GM23338 (cell line): ENCODE results near the gene COTL1. TPM values are rescaled to one million over a fixed set of nuclear protein-coding genes. Genes with fewer than 3 reads are reported as not detected.

Experiments used
- ATAC-seq: fragments of 200-7000 bp; cut with Tn5 transposase; 3 replicates; pipeline ENCODE4 v1.9.1; 2020
- DNase-seq: peaks from one replicate; pipeline ENCODE4 v3.0.0-alpha.2; 2015; ENCODE audit warnings: low spot score
- H2AFZ ChIP-seq: fragments of 200-600 bp; sonication (generic); 2 replicates; pipeline ENCODE4 v1.8.0; 2016; ENCODE audit warnings: antibody characterized with exemption, mild to moderate bottlenecking, moderate library complexity
- H3F3A ChIP-seq: fragments of 200-600 bp; sonication (generic); replicated peaks from 2 replicates; pipeline ENCODE4 v1.8.0; 2017; ENCODE audit warnings: antibody characterized with exemption, mixed run types, low read depth
- H3K27ac ChIP-seq: fragments of 200-600 bp; sonication (generic); 2 replicates; pipeline ENCODE4 v1.6.1; 2016; ENCODE audit warnings: low read depth
- H3K27me3 ChIP-seq: fragments of 200-600 bp; sonication (generic); 2 replicates; pipeline ENCODE4 v1.8.0; 2016; ENCODE audit warnings: mild to moderate bottlenecking, mixed run types, moderate library complexity; ENCODE audit not compliant: insufficient read depth
- H3K36me3 ChIP-seq: fragments of 200-600 bp; sonication (generic); 2 replicates; pipeline ENCODE4 v1.8.0; 2016; ENCODE audit warnings: mild to moderate bottlenecking; ENCODE audit not compliant: insufficient read depth
- H3K4me1 ChIP-seq: fragments of 200-600 bp; sonication (generic); 2 replicates; pipeline ENCODE4 v1.8.0; 2016; ENCODE audit warnings: mild to moderate bottlenecking, moderate library complexity; ENCODE audit not compliant: insufficient read depth
- H3K4me2 ChIP-seq: fragments of 200-600 bp; sonication (generic); 2 replicates; pipeline ENCODE4 v1.7.1; 2017; ENCODE audit warnings: mixed run types
- H3K4me3 ChIP-seq: fragments of 200-600 bp; sonication (generic); 2 replicates; pipeline ENCODE4 v1.6.1; 2016; ENCODE audit warnings: mixed run types
- H3K79me2 ChIP-seq: fragments of 200-600 bp; sonication (generic); replicated peaks from 2 replicates; pipeline ENCODE4 v1.8.0; 2017; ENCODE audit warnings: mild to moderate bottlenecking; ENCODE audit not compliant: insufficient read depth
- H3K9me2 ChIP-seq: fragments of 200-600 bp; sonication (generic); 2 replicates; pipeline ENCODE4 v1.8.0; 2017; ENCODE audit not compliant: insufficient read depth
- H4K20me1 ChIP-seq: fragments of 200-600 bp; sonication (generic); replicated peaks from 2 replicates; pipeline ENCODE4 v1.8.0; 2017; ENCODE audit warnings: mild to moderate bottlenecking; ENCODE audit not compliant: insufficient read depth
- H3K27ac Mint-ChIP-seq: 2 replicates; pipeline ENCODE4 v1.8.0; 2020; ENCODE audit warnings: inconsistent platforms, mild to moderate bottlenecking, moderate library complexity, mixed read lengths
- H3K27me3 Mint-ChIP-seq: 3 replicates; pipeline ENCODE4 v1.8.0; 2022; ENCODE audit warnings: low read depth, mild to moderate bottlenecking, moderate library complexity, mixed read lengths, inconsistent platforms; ENCODE audit not compliant: insufficient read depth, poor library complexity
- H3K36me3 Mint-ChIP-seq: 3 replicates; pipeline ENCODE4 v1.8.0; 2021; ENCODE audit warnings: low read depth, mild to moderate bottlenecking, inconsistent platforms, moderate library complexity, mixed read lengths
- H3K4me1 Mint-ChIP-seq: 3 replicates; pipeline ENCODE4 v1.8.0; 2020; ENCODE audit warnings: mild to moderate bottlenecking, inconsistent platforms, mixed read lengths
- H3K4me3 Mint-ChIP-seq: 3 replicates; pipeline ENCODE4 v1.8.0; 2021; ENCODE audit warnings: moderate library complexity, mild to moderate bottlenecking, inconsistent platforms, mixed read lengths
- H3K9me3 Mint-ChIP-seq: 3 replicates; pipeline ENCODE4 v1.8.0; 2020; ENCODE audit warnings: moderate library complexity, mild to moderate bottlenecking, inconsistent platforms, mixed read lengths
- CREB1 ChIP-seq: fragments of 250-450 bp; sonication (Bioruptor Pico); IDR thresholded peaks from 2 replicates; pipeline ENCODE4 v1.5.0; 2020; ENCODE audit warnings: low read depth, mild to moderate bottlenecking, moderate library complexity
- CTCF ChIP-seq, 2 experiments: fragments of 200-600 bp in 1 of 2; sonication (generic) in 1 of 2; conservative IDR thresholded peaks; 2 replicates each; pipeline versions ENCODE4 v1.5.1 to v1.6.1; 2016 to 2017; ENCODE audit warnings: antibody characterized with exemption in 2 of 2, low read depth in 2 of 2, mild to moderate bottlenecking in 2 of 2, moderate library complexity in 1 of 2
- ETS1 ChIP-seq: IDR thresholded peaks from 2 replicates; pipeline ENCODE4 v1.6.1; 2016; ENCODE audit warnings: antibody characterized with exemption
- EZH2 ChIP-seq: fragments of 200-600 bp; sonication (generic); IDR thresholded peaks from one replicate; pipeline ENCODE4 v1.8.0; 2017; ENCODE audit warnings: antibody characterized with exemption, mild to moderate bottlenecking, low read depth; ENCODE audit not compliant: unreplicated experiment
- EZH2phosphoT487 ChIP-seq: fragments of 200-600 bp; sonication (generic); IDR thresholded peaks from one replicate; pipeline ENCODE4 v1.8.1; 2018; ENCODE audit warnings: antibody characterized with exemption; ENCODE audit not compliant: unreplicated experiment
- JUNB ChIP-seq: IDR thresholded peaks from one replicate; pipeline ENCODE4 v1.6.1; 2016; ENCODE audit warnings: antibody characterized with exemption; ENCODE audit not compliant: unreplicated experiment
- NANOG ChIP-seq: IDR thresholded peaks from 2 replicates; pipeline ENCODE4 v1.6.1; 2016; ENCODE audit warnings: antibody characterized with exemption, borderline replicate concordance
- POLR2AphosphoS5 ChIP-seq: IDR thresholded peaks from 2 replicates; pipeline ENCODE4 v1.6.1; 2016; ENCODE audit warnings: antibody characterized with exemption, low read depth
- REST ChIP-seq: IDR thresholded peaks from one replicate; pipeline ENCODE4 v1.6.1; 2018; ENCODE audit warnings: antibody characterized with exemption; ENCODE audit not compliant: unreplicated experiment
- STAT1 ChIP-seq: IDR thresholded peaks from one replicate; pipeline ENCODE4 v1.6.1; 2016; ENCODE audit warnings: antibody characterized with exemption; ENCODE audit not compliant: unreplicated experiment
- ZNF114 ChIP-seq: fragments of 250-450 bp; sonication (Bioruptor Pico); IDR thresholded peaks from 2 replicates; pipeline ENCODE4 v1.5.0; 2020; ENCODE audit warnings: mild to moderate bottlenecking, moderate library complexity
- ZNF331 ChIP-seq: fragments of 250-450 bp; sonication (Bioruptor Pico); IDR thresholded peaks from 2 replicates; pipeline ENCODE4 v1.5.0; 2020; ENCODE audit warnings: low read depth, mild to moderate bottlenecking, moderate library complexity
- ZNF462 ChIP-seq: fragments of 250-450 bp; sonication (Bioruptor Pico); IDR thresholded peaks from 2 replicates; pipeline ENCODE4 v1.5.0; 2020; ENCODE audit warnings: mild to moderate bottlenecking, moderate library complexity
- polyA plus RNA-seq: library from polyadenylated mRNA; unstranded; fragments of >200 nt; fragmentation: Nextera tagmentation; extraction: Ambion mirVana; gene quantifications from 2 replicates; pipeline ENCODE4 v1.2.1, GENCODE V29; 2016
- total RNA-seq: library from RNA; depleted of rRNA; stranded (reverse); fragments of >200 nt; shearing (Covaris generic); gene quantifications from 2 replicates; pipeline ENCODE4 v1.2.3, GENCODE V29; 2014

Gene COTL1
- total and polyA plus RNA-seq, 2 experiments from 2014 or later = 117 to 166 TPM

- Histone ChIP-seq H3K27ac (no peak overlapping the region), H3F3A (no peaks in the 10 kb centered on the region), H2AFZ (no peak overlapping the region), H3K79me2 (no peaks in the 10 kb centered on the region), H3K4me2 (no peak overlapping the region), H3K4me1 (peaks cover 5% of the 10 kb centered on the region; the same call in 1 of the 2 replicates), H3K9me2 (no peaks in the 10 kb centered on the region), H3K4me3 (no peak overlapping the region), H3K27me3 (no peaks in the 10 kb centered on the region), H3K36me3 (no peaks in the 10 kb centered on the region), H4K20me1 (no peaks in the 10 kb centered on the region)
- no peak for DNase-seq
- no peak overlapping the region for H3K27ac Mint-ChIP-seq
- ATAC-seq = no peak
- TF ChIP-seq EZH2phosphoT487 (no peak), REST (no peak), ETS1 (no peak), ZNF114 (no peak), NANOG (no peak), EZH2 (no peak), CREB1 (CRISPR knock-in tag) (no peak), ZNF462 (CRISPR knock-in tag) (no peak), STAT1 (no peak), CTCF (conservative IDR thresholded peaks at IDR 0.05; ENCODE audit: low read depth in 2 of 2) (no peak), ZNF331 (CRISPR knock-in tag) (no peak), POLR2AphosphoS5 (no peak), JUNB (no peak)
- H3K36me3 Mint-ChIP-seq = no peaks in the 10 kb centered on the region
- H3K9me3 Mint-ChIP-seq = no peaks in the 10 kb centered on the region
- no peak overlapping the region for H3K4me3 Mint-ChIP-seq
- H3K4me1 Mint-ChIP-seq = peaks cover 10% of the 10 kb centered on the region; the same call in 2 of the 3 replicates
- no peaks in the 10 kb centered on the region for H3K27me3 Mint-ChIP-seq
Observed at GRCh38 chr16:84628226-84628731, 10.4 kb upstream of the COTL1 start.
